K562 (cell line): ENCODE data around the gene FITM1. TPM values are rescaled to one million over a fixed set of nuclear protein-coding genes. Genes with fewer than 3 reads are reported as not detected.

Experiments used
- ELF1 ChIP-seq: fragments of 200-800 bp; sonication (Bioruptor generic); IDR thresholded peaks from 2 replicates; pipeline ENCODE4 v1.6.1; 2016; ENCODE audit warnings: missing genetic modification characterization, missing compliant biosample characterization
- FOXJ3 ChIP-seq: sonication (generic); formaldehyde crosslinking; IDR thresholded peaks from 2 replicates; pipeline ENCODE4 v1.4.0; 2020; ENCODE audit warnings: mild to moderate bottlenecking, missing genetic modification reagents
- GTF2B ChIP-seq: IDR thresholded peaks from 2 replicates; pipeline ENCODE4 v1.6.1; 2011; ENCODE audit not compliant: insufficient read length; ENCODE audit errors: extremely low read depth
- MTF1 ChIP-seq: fragments of 250-450 bp; sonication (Bioruptor Pico); IDR thresholded peaks from 2 replicates; pipeline ENCODE4 v1.9.0; 2021; ENCODE audit warnings: moderate library complexity, mild to moderate bottlenecking, inconsistent platforms, borderline replicate concordance
- RNF2 ChIP-seq: sonication (generic); IDR thresholded peaks from 2 replicates; pipeline ENCODE4 v1.6.1; 2016
- SETDB1 ChIP-seq: IDR thresholded peaks from one replicate; pipeline ENCODE4 v1.6.1; 2012; ENCODE audit warnings: low read length, control low read depth, inconsistent platforms
- SMARCB1 ChIP-seq: IDR thresholded peaks from 2 replicates; pipeline ENCODE4 v1.6.1; 2011; ENCODE audit warnings: improper control_type of control experiment, low read depth; ENCODE audit not compliant: insufficient read length
- UBTF ChIP-seq, 2 experiments: IDR thresholded peaks; 2 replicates each; pipeline ENCODE4 v1.6.1; 2012; ENCODE audit warnings: improper control_type of control experiment in 2 of 2, low read depth in 2 of 2, low read length in 2 of 2, borderline replicate concordance in 1 of 2
- ZBTB11 ChIP-seq, 3 experiments: fragments of 200-800 bp in 1 of 3; fragments of 250-450 bp in 1 of 3; fragments of 450-650 bp in 1 of 3; sonication (Bioruptor Pico) in 1 of 3; sonication (Bioruptor generic) in 1 of 3; formaldehyde crosslinking in 1 of 3; IDR thresholded peaks; 2 replicates each; pipeline versions ENCODE4 v1.6.1 to v1.8.0; 2016 to 2022; ENCODE audit warnings: mild to moderate bottlenecking in 2 of 3, missing genetic modification characterization in 2 of 3, missing compliant biosample characterization in 1 of 3, moderate library complexity in 1 of 3
- ZNF3 ChIP-seq: fragments of 250-450 bp; sonication (Bioruptor Pico); IDR thresholded peaks from 2 replicates; pipeline ENCODE4 v1.5.0; 2021; ENCODE audit warnings: mild to moderate bottlenecking, moderate library complexity
- ZNF586 ChIP-seq: fragments of 450-650 bp; formaldehyde crosslinking; conservative IDR thresholded peaks from 2 replicates; pipeline ENCODE4 v1.4.0; 2020; ENCODE audit warnings: mild to moderate bottlenecking, moderate library complexity
- ZNF609 ChIP-seq: sonication (generic); formaldehyde crosslinking; IDR thresholded peaks from 2 replicates; pipeline ENCODE4 v1.8.1; 2023; ENCODE audit warnings: missing genetic modification reagents, mild to moderate bottlenecking, borderline replicate concordance
- polyA plus RNA-seq, 8 experiments: library from polyadenylated mRNA; depleted of rRNA in 4 of 8; stranded (reverse) in 5 of 8; unstranded in 3 of 8; fragments of >200 nt; fragmentation: Nextera tagmentation in 2 of 8; fragmentation: Illumina TruSeq in 1 of 8; extraction: Ambion mirVana in 2 of 8; extraction: Trizol in 1 of 8; gene quantifications; 2 replicates each; pipeline versions ENCODE4 v1.2.1 to v1.2.3, GENCODE V29; 2011 to 2014; ENCODE audit warnings: inconsistent platforms in 1 of 8, missing spikeins in 1 of 8
- total RNA-seq, 7 experiments: library from RNA; depleted of rRNA in 6 of 7; stranded (reverse); fragments of >200 nt in 6 of 7; fragmentation: Illumina TruSeq in 2 of 7; extraction: Trizol in 2 of 7; gene quantifications; 2 replicates each; pipeline versions ENCODE4 v1.2.1 to v1.2.3, GENCODE V29; 2011 to 2021; ENCODE audit warnings: low replicate concordance in 1 of 7

The FITM1 gene
- total and polyA plus RNA-seq, 9 of the 15 experiments (the other 6 are each of a cell fraction or from before 2014, with no cell fraction given): 0.09 to 0.20 TPM; not detected in 7

GRCh38 chr14:24093901-24094840, 36.3 kb upstream of the FITM1 start, which contains the start of gene PCK2 (continued):
- no peak for TF ChIP-seq ZBTB11 (CRISPR knock-in tag; IDR thresholded peaks at IDR 0.05)
- 0 out of 4 replicates have a peak, but pooled peaks of 1 of the 2 experiments have one; percentile 23 for TF ChIP-seq UBTF (IDR thresholded peaks at IDR 0.05; ENCODE audit: borderline replicate concordance in 1 of 2, low read depth in 2 of 2, low read length in 2 of 2)
- TF ChIP-seq ELF1 (tag): peak; percentile 58; the same call in 1 of the 2 replicates
- TF ChIP-seq SETDB1: no peak
- no peak for TF ChIP-seq SMARCB1
- 0 out of 2 replicates have a peak, but pooled peaks have one; percentile 37 for TF ChIP-seq RNF2
- no peak for TF ChIP-seq GTF2B
- TF ChIP-seq ZNF609: no peak
- TF ChIP-seq ZNF586 (CRISPR knock-in tag): no peak
- TF ChIP-seq MTF1: no peak
- no peak for TF ChIP-seq ZNF3 (CRISPR knock-in tag)
- no peak for TF ChIP-seq FOXJ3 (CRISPR knock-in tag)
